ENCODE data around the gene BUB1. TPM values are rescaled to one million over a fixed set of nuclear protein-coding genes. Genes with fewer than 3 reads are reported as not detected.
A peak's percentile ranks its signal among the peaks of the same experiment; 100 is the strongest.

The BUB1 gene
- total and polyA plus RNA-seq, 9 of the 15 experiments (the other 6 are each of a cell fraction or from before 2014, with no cell fraction given), result 73.4 to 247 (median 118) TPM

DNA sequence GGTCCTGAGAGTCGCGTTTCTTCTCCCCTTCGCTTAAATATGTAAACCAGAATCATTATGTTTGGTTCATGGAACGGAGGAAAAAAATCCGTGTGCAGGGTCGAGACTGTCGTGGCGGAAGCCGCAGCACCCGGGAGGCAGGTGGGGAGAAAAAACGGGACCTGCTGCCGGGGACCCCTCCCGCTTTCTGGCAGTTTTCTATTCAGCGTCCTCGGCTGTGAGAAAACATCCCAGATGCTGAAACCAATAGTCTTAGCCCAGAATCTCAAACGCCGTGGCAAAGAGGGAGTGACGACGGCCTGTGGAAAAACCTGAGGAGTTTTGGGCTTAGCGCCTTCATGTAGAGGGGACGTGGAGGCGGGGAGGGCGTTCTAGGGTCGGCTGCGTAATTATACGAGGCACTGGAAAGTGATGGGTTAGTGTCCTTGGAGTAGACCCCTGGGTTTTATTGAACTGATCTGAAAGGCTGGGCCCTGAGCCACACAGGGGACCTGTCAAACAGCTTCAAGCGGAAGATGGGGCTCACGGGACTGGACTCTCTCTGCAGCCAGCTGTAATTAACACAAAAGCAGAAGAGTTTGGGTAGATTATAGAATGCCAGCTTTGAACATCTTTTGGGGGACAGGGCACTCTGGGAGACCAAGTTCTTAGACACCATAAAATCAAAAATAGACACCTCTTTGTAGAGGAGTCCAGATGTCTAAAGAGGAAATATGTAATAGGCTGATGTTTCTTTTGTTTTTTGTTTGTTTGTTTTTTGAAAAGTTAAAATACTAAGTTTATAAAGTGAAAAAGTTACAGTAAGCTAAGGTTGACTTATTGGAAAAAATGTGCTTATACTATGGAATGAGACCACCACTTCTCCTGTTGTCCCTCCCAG is 834 bp upstream of the BUB1 start (continued):
- no peak for TF ChIP-seq CGGBP1 (CRISPR knock-in tag; IDR thresholded peaks at IDR 0.05)
- no peak for TF ChIP-seq ZNF444 (CRISPR knock-in tag; IDR thresholded peaks at IDR 0.05)
- no peak for TF ChIP-seq KDM2B (CRISPR knock-in tag; IDR thresholded peaks at IDR 0.05)
- TF ChIP-seq ZNF696 (CRISPR knock-in tag; conservative IDR thresholded peaks at IDR 0.05), result no peak
- 0 out of 2 replicates have a peak, but pooled peaks have one; percentile 22 for TF ChIP-seq ZBTB17 (CRISPR knock-in tag; IDR thresholded peaks at IDR 0.05)
- TF ChIP-seq EGR1 (conservative IDR thresholded peaks at IDR 0.05), result no peak
- TF ChIP-seq PHB (CRISPR knock-in tag; IDR thresholded peaks at IDR 0.05), result 0 out of 2 replicates have a peak, but pooled peaks have one; percentile 61
- no peak for TF ChIP-seq NR1H2 (CRISPR knock-in tag; IDR thresholded peaks at IDR 0.05)
- TF ChIP-seq SRSF3 (IDR thresholded peaks at IDR 0.05; ENCODE audit: insufficient read depth, low read length), result no peak
- no peak; the same call in 1 of the 2 replicates for TF ChIP-seq ZNF41 (CRISPR knock-in tag; conservative IDR thresholded peaks at IDR 0.05)
- TF ChIP-seq RBM39 (optimal IDR thresholded peaks at IDR 0.05; ENCODE audit: low read depth, low read length), result no peak
- TF ChIP-seq, protein P1, sequence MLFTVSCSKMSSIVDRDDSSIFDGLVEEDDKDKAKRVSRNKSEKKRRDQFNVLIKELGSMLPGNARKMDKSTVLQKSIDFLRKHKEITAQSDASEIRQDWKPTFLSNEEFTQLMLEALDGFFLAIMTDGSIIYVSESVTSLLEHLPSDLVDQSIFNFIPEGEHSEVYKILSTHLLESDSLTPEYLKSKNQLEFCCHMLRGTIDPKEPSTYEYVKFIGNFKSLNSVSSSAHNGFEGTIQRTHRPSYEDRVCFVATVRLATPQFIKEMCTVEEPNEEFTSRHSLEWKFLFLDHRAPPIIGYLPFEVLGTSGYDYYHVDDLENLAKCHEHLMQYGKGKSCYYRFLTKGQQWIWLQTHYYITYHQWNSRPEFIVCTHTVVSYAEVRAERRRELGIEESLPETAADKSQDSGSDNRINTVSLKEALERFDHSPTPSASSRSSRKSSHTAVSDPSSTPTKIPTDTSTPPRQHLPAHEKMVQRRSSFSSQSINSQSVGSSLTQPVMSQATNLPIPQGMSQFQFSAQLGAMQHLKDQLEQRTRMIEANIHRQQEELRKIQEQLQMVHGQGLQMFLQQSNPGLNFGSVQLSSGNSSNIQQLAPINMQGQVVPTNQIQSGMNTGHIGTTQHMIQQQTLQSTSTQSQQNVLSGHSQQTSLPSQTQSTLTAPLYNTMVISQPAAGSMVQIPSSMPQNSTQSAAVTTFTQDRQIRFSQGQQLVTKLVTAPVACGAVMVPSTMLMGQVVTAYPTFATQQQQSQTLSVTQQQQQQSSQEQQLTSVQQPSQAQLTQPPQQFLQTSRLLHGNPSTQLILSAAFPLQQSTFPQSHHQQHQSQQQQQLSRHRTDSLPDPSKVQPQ (CRISPR knock-in tag; IDR thresholded peaks at IDR 0.05; ENCODE audit: borderline replicate concordance), result no peak
- no peak for TF ChIP-seq KHSRP (IDR thresholded peaks at IDR 0.05)
- 0 out of 2 replicates have a peak, but pooled peaks have one; percentile 39 for TF ChIP-seq GTF2E2 (tag; IDR thresholded peaks at IDR 0.05)
- no peak for TF ChIP-seq TBL1XR1 (IDR thresholded peaks at IDR 0.05; ENCODE audit: low read length in 2 of 2)
- TF ChIP-seq GABPA (tag; conservative IDR thresholded peaks at IDR 0.05; ENCODE audit: low read depth), result no peak; the same call in 1 of the 2 replicates
- no peak for TF ChIP-seq XRCC4 (IDR thresholded peaks at IDR 0.05; ENCODE audit: extremely low read depth, insufficient read depth, insufficient read length)
- no peak for TF ChIP-seq CHD2 (IDR thresholded peaks at IDR 0.05; ENCODE audit: low read depth, low read length)
- TF ChIP-seq, protein P2, sequence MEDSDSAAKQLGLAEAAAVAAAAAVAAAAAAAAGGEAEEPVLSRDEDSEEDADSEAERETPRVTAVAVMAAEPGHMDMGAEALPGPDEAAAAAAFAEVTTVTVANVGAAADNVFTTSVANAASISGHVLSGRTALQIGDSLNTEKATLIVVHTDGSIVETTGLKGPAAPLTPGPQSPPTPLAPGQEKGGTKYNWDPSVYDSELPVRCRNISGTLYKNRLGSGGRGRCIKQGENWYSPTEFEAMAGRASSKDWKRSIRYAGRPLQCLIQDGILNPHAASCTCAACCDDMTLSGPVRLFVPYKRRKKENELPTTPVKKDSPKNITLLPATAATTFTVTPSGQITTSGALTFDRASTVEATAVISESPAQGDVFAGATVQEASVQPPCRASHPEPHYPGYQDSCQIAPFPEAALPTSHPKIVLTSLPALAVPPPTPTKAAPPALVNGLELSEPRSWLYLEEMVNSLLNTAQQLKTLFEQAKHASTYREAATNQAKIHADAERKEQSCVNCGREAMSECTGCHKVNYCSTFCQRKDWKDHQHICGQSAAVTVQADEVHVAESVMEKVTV (CRISPR knock-in tag; IDR thresholded peaks at IDR 0.05), result peak; percentile 4; the same call in 1 of the 2 replicates
- peak; percentile 34; the same call in 1 of the 2 replicates for TF ChIP-seq ZNF263 (CRISPR knock-in tag; IDR thresholded peaks at IDR 0.05; ENCODE audit: borderline replicate concordance)
- TF ChIP-seq ETV1 (tag; conservative IDR thresholded peaks at IDR 0.05; ENCODE audit: low read depth), result no peak
- no peak for TF ChIP-seq ZBTB5 (IDR thresholded peaks at IDR 0.05)
- no peak for TF ChIP-seq ZNF561 (CRISPR knock-in tag; conservative IDR thresholded peaks at IDR 0.05)

Measured in K562 (cell line).